PC-9 (cell line): ENCODE results near the gene AUTS2. TPM values are rescaled to one million over a fixed set of nuclear protein-coding genes. Genes with fewer than 3 reads are reported as not detected.

ENCODE experiments used
- BruUV-seq: library from RNA; stranded (reverse); fragments of 400-500 nt; replicated peaks from 2 replicates; lab custom pipeline; 2021; lab: Mats Ljungman, UMichigan
- CTCF ChIA-PET: fragments of 300-600 bp; sonication (Branson Sonifier 250); formaldehyde crosslinking; loops from one replicate; lab custom pipeline; 2022; ENCODE audit warnings: antibody characterized with exemption; lab: Charles Lee
- POLR2A ChIA-PET: fragments of 300-600 bp; sonication (Branson Sonifier 250); formaldehyde crosslinking; loops from one replicate; lab custom pipeline; 2022; ENCODE audit warnings: antibody characterized with exemption; ENCODE audit not compliant: unreplicated experiment; lab: Charles Lee
- DNase-seq, 2 experiments: peaks; one replicate each; pipeline versions ENCODE4 v3.0.0 to v3.0.0-alpha.2; 2015 to 2022; ENCODE audit warnings: mixed read lengths in 1 of 2
- H2AFZ ChIP-seq: fragments of 200-600 bp; sonication (generic); 2 replicates; pipeline ENCODE4 v1.8.1; 2017; ENCODE audit warnings: antibody characterized with exemption
- H3F3A ChIP-seq: fragments of 200-600 bp; sonication (generic); 2 replicates; pipeline ENCODE4 v1.8.1; 2017; ENCODE audit warnings: antibody characterized with exemption, mild to moderate bottlenecking, low read depth; ENCODE audit not compliant: insufficient read depth
- H3K27ac ChIP-seq: fragments of 200-600 bp; sonication (generic); 2 replicates; pipeline ENCODE4 v1.6.1; 2016; ENCODE audit warnings: mixed run types
- H3K27me3 ChIP-seq: fragments of 200-600 bp; sonication (generic); 2 replicates; pipeline ENCODE4 v1.6.1; 2016; ENCODE audit warnings: low read depth, mixed run types; ENCODE audit not compliant: insufficient read depth
- H3K36me3 ChIP-seq: fragments of 200-600 bp; sonication (generic); 2 replicates; pipeline ENCODE4 v1.6.1; 2016; ENCODE audit warnings: low read depth, mixed run types
- H3K4me1 ChIP-seq: fragments of 200-600 bp; sonication (generic); replicated peaks from 2 replicates; pipeline ENCODE4 v1.6.1; 2016; ENCODE audit warnings: mixed run types; ENCODE audit not compliant: insufficient read depth
- H3K4me2 ChIP-seq: fragments of 200-600 bp; sonication (generic); 2 replicates; pipeline ENCODE4 v1.6.1; 2017; ENCODE audit warnings: mixed run types
- H3K4me3 ChIP-seq: fragments of 200-600 bp; sonication (generic); 2 replicates; pipeline ENCODE4 v1.6.1; 2016; ENCODE audit warnings: mixed run types
- H3K79me2 ChIP-seq: fragments of 200-600 bp; sonication (generic); 2 replicates; pipeline ENCODE4 v1.6.1; 2017; ENCODE audit warnings: low read depth, mixed run types
- H3K9me2 ChIP-seq: fragments of 200-600 bp; sonication (generic); 2 replicates; pipeline ENCODE4 v1.8.1; 2017; ENCODE audit warnings: mild to moderate bottlenecking; ENCODE audit not compliant: insufficient read depth
- H3K9me3 ChIP-seq: fragments of 200-600 bp; sonication (generic); 2 replicates; pipeline ENCODE4 v1.8.1; 2016; ENCODE audit warnings: low read depth; ENCODE audit not compliant: insufficient read depth
- H4K20me1 ChIP-seq: fragments of 200-600 bp; sonication (generic); 2 replicates; pipeline ENCODE4 v1.8.1; 2017; ENCODE audit not compliant: insufficient read depth
- EZH2 ChIP-seq: fragments of 200-600 bp; sonication (generic); IDR thresholded peaks from 2 replicates; pipeline ENCODE4 v1.8.0; 2017; ENCODE audit warnings: antibody characterized with exemption, low read depth
- intact Hi-C: fragments of 100-400 bp; cut with micrococcal nuclease; formaldehyde crosslinking; loops from one replicate; pipeline ENCODE4 v1.10.0; 2022; ENCODE audit not compliant: unreplicated experiment
- total RNA-seq: library from RNA; stranded (reverse); gene quantifications from 2 replicates; pipeline ENCODE4 v1.2.3, GENCODE V29; 2021
- TF ChIP-seq, protein P1 (sequence below): fragments of 200-600 bp; sonication (generic); conservative IDR thresholded peaks from 2 replicates; pipeline ENCODE4 v1.6.1; 2017; ENCODE audit warnings: mixed run types, antibody characterized with exemption, mild to moderate bottlenecking, moderate library complexity

The AUTS2 gene
- total RNA-seq, 1 experiment from 2014 or later: not detected

DNA sequence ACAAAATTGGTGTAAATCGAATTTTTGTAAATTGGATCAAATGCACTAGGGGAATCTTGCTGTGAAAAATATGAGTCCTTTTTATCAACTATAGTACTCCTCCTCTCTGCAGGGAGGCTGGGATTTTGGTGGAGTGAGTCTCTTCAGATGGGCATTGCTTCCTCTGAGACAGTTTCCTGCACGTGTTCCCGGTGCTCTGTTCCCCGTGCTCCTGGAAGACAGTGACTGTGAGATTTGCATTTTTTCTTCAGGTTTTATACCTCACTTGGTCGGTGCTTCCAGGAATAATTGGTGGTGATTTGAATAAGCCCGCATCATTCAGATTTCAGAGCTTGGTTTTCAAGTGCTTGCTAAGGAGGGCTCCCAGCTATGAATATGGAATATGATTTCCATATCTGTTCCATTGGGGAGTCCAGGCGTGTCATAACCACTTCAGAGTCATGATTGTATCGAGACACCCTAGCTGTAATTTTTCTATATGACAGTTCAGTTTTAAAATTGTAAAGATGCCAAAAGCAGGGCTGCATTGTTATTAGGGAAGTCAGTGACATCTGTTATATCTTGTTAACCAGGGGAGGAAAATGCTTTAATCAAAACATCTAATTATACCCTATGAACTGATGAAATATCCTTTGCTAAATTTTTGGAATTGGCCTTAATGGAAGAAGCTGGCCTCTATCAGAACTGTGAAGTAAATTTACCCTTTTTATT lies 12.3 kb downstream of the AUTS2 start:
- Histone ChIP-seq H3K27me3 (peaks cover 12% of the 10 kb centered on the region; the same call in 1 of the 2 replicates), H3K79me2 (no peaks in the 10 kb centered on the region), H3K4me2 (no peak overlapping the region), H3K27ac (no peak overlapping the region), H3K9me2 (no peaks in the 10 kb centered on the region), H3K9me3 (no peaks in the 10 kb centered on the region), H3K4me1 (no peaks in the 10 kb centered on the region), H2AFZ (no peak overlapping the region), H3F3A (no peaks in the 10 kb centered on the region), H3K36me3 (no peaks in the 10 kb centered on the region), H3K4me3 (no peak overlapping the region), H4K20me1 (no peaks in the 10 kb centered on the region)
- TF ChIP-seq, protein P1, sequence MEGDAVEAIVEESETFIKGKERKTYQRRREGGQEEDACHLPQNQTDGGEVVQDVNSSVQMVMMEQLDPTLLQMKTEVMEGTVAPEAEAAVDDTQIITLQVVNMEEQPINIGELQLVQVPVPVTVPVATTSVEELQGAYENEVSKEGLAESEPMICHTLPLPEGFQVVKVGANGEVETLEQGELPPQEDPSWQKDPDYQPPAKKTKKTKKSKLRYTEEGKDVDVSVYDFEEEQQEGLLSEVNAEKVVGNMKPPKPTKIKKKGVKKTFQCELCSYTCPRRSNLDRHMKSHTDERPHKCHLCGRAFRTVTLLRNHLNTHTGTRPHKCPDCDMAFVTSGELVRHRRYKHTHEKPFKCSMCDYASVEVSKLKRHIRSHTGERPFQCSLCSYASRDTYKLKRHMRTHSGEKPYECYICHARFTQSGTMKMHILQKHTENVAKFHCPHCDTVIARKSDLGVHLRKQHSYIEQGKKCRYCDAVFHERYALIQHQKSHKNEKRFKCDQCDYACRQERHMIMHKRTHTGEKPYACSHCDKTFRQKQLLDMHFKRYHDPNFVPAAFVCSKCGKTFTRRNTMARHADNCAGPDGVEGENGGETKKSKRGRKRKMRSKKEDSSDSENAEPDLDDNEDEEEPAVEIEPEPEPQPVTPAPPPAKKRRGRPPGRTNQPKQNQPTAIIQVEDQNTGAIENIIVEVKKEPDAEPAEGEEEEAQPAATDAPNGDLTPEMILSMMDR: no peak
- TF ChIP-seq EZH2: no peak
- DNase-seq: no peak
- intact Hi-C loops: no loop called here
- ChIA-PET CTCF (no interaction called here), POLR2A (no interaction called here)
- no TSS peak for BruUV-seq

DNA sequence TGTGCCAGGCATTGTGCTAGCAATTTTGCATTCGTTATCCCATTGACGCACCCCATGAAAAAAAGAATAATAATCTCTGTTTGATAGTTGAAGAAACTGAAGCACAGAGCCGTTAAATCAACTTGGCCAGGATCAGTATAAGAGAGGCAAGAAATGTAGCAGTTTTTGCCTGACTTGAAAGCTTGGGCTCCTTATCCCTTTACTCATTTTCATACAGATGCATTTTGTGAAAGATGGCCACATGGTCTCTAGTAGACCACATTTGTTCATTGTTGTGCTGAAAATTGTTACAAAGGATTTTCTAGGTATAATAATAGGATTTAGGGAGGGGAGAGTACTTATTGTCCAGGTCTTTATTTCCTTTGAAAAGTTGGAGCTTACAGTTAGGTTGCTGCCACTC lies 14.7 kb downstream of the AUTS2 start:
- DNase-seq: no peak
- no peak overlapping the region for H3K27ac ChIP-seq
- H3K27me3 ChIP-seq: no peaks in the 10 kb centered on the region
- no TSS peak for BruUV-seq
- no peaks in the 10 kb centered on the region for H3K9me3 ChIP-seq
- ChIA-PET CTCF (no interaction called here), POLR2A (no interaction called here)
- H2AFZ ChIP-seq: no peak overlapping the region
- no peaks in the 10 kb centered on the region for H3K9me2 ChIP-seq
- no peaks in the 10 kb centered on the region for H3K79me2 ChIP-seq
- H4K20me1 ChIP-seq: no peaks in the 10 kb centered on the region
- no peaks in the 10 kb centered on the region for H3K4me1 ChIP-seq
- no peaks in the 10 kb centered on the region for H3F3A ChIP-seq
- no peak for TF ChIP-seq EZH2
- TF ChIP-seq, protein P1: no peak
- H3K4me2 ChIP-seq: no peak overlapping the region
- intact Hi-C loops: no loop called here
- H3K4me3 ChIP-seq: no peak overlapping the region
- H3K36me3 ChIP-seq: no peaks in the 10 kb centered on the region

DNA sequence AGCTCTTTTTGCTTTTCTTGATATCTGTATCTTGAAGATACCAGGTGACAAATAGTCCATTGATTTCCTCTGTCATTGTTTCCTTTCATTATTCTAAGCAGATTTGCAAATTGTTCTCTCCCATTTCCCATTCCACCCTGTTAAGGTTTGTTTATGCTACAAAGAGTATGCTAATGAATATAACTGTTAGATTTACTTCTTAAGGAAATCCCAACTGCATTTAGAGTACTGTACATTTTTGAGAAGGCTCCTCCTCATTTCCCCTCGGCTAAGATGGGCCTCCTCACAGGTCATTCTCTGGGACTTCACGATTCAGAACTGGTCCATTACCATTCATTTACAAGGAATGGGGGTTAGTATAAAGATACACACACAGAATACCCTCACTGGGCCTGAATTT lies 15.6 kb downstream of the AUTS2 start:
- Histone ChIP-seq H3K4me3 (no peak overlapping the region), H3K9me3 (no peaks in the 10 kb centered on the region), H4K20me1 (no peaks in the 10 kb centered on the region), H3K27ac (no peak overlapping the region), H3K9me2 (no peaks in the 10 kb centered on the region), H3K79me2 (no peaks in the 10 kb centered on the region), H2AFZ (no peak overlapping the region), H3K4me1 (no peaks in the 10 kb centered on the region), H3K36me3 (no peaks in the 10 kb centered on the region), H3F3A (no peaks in the 10 kb centered on the region), H3K4me2 (no peak overlapping the region), H3K27me3 (no peaks in the 10 kb centered on the region)
- TF ChIP-seq, protein P1: no peak
- TF ChIP-seq EZH2: no peak
- CTCF ChIA-PET: no interaction called here
- intact Hi-C loops: no loop called here
- POLR2A ChIA-PET: no interaction called here
- no peak for DNase-seq
- no TSS peak for BruUV-seq
